PC-3 (cell line): ENCODE data around the gene POLD1.

ENCODE experiments used
- CTCF ChIP-seq: fragments of 300-600 bp; sonication (generic); conservative IDR thresholded peaks from 2 replicates; pipeline ENCODE4 v1.5.1; 2017; ENCODE audit warnings: antibody characterized with exemption, low read depth, mild to moderate bottlenecking, low read length
- EZH2 ChIP-seq: fragments of 300-600 bp; sonication (generic); IDR thresholded peaks from one replicate; pipeline ENCODE4 v1.6.1; 2017; ENCODE audit warnings: antibody characterized with exemption, mild to moderate bottlenecking, low read length; ENCODE audit not compliant: unreplicated experiment
- EZH2phosphoT487 ChIP-seq: fragments of 300-600 bp; sonication (generic); IDR thresholded peaks from 2 replicates; pipeline ENCODE4 v1.6.1; 2018; ENCODE audit warnings: mild to moderate bottlenecking, antibody characterized with exemption, low read length, borderline replicate concordance

- TF ChIP-seq CTCF (no peak), EZH2 (no peak), EZH2phosphoT487 (no peak)
Measured at GRCh38 chr19:50415661-50416033, 31.5 kb downstream of the POLD1 start.
